T-helper 2 cell treated with Interferon-gamma antibody and Interleukin-4, amounts not matched to agents 100 ng/mL and 5 ng/mL, for 36 hours (primary cell): ENCODE data around the gene FAF1. TPM values are rescaled to one million over a fixed set of nuclear protein-coding genes. Genes with fewer than 3 reads are reported as not detected.

ENCODE experiments used
- intact Hi-C: fragments of 100-400 bp; cut with micrococcal nuclease; formaldehyde crosslinking; loops from one replicate; pipeline ENCODE4 v1.15.1; 2023
- total RNA-seq: library from RNA; stranded (reverse); gene quantifications from 2 replicates; pipeline ENCODE4 v1.2.3, GENCODE V29; 2022

The FAF1 gene
- total RNA-seq, 1 donor from 2014 or later: 77.9 TPM

DNA sequence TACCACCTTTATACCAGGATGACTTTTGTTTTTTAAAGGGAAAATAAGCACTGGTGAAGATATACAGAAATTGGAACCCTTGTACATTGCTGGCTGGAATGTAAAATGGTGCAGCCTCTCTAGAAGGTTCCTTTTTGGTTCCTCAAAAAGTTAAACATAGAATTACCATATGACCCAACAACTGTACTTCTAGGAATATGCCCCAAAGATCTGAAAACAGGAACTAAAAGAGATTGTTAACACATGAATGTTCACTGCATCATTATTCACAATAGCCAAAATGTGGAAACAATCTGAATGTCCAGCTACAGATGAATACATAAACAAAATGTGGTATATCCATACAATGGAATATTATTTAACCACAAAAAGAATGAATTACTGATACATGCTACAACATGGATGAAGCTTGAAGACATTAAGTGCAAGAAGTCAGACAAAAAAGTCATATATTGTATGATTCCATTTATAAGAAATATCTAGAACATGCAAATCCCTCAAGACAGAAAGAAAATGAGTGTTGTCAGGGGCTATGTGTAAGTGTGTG lies 452.0 kb downstream of the FAF1 start:
- intact Hi-C loops: no loop called here

DNA sequence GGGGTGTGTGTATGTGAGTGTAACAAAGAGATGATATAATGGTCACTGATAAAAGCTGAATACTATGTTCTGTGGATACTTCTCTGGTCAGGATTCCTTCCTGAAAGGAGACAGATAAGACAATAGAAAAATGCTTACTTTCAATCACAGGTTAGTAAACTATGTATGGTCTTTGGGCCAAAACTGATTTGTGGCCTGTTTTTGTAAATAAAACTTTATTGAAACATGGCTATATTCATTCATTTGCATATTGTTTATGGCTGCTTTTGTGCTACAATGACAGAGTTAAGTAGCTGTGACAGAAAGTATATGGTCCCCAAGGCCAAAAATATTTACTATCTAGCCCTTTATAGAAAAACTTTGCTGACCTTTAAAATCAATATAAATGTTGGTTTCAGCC lies 454.6 kb downstream of the FAF1 start:
- intact Hi-C loops: no loop called here

GRCh38 chr1:50503515-50503914 lies 456.6 kb downstream of the FAF1 start:
- intact Hi-C loops: no loop called here

DNA sequence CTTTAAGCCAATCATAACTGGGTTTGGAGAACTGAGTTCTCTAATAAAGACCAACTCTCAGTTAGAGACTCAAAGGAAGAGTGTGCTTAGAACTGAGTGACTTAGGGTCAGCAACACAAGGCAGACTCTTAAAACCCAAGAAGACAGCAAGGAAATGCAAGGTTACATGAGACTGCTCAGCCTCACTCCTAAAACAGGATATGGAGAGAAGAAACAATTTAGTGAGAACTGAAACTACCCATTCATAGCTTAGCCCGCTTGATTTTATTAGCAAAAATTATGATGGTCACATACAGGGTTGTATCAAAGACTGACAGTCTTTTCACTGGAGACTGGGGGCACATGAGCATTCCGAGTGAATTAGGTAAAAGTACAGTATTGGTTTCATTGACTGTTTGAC lies 457.9 kb downstream of the FAF1 start:
- intact Hi-C loops: no loop called here

GRCh38 chr1:50497007-50497406 lies 463.1 kb downstream of the FAF1 start:
- intact Hi-C loops: no loop called here

- intact Hi-C loops: no loop called here
Observed at GRCh38 chr1:50493710-50494109, 466.4 kb downstream of the FAF1 start.

DNA sequence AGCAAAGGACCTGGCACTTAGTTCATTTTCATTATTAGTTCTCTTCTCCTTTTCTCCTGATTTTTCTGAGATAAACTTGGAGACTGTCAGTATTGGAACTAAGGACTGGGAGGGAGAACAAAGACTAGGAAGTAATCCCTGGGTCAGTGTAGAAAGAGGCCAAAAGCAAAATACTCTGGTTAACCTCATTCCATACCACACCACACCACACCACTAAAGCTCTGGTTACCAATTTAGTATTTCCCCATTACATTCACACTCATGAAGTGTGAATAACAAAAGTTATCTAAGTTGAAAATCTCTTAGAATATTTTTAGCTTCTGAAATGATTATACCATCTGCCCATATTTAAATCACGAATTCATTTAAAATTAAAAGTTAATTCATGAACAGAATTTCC lies 467.9 kb downstream of the FAF1 start:
- intact Hi-C loops: no loop called here

DNA sequence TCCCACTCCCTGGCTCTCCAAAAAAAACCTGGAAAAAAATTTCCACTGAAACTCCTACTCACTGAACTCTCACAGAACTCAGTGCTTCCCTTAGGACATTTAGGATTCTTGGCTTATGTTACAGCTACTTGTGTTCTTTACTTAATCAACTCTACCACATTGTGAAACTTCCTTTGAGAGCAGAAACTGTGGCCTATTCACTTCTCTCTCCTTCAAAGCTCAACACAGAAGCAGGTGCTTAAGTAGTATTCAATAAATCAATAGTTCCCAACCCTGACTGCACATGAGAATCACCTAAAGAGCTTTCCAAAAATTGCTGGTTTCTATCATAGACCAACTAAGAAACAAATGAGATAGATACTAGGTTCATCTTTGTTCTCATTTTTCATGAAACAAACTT lies 468.9 kb downstream of the FAF1 start:
- intact Hi-C loops: no loop called here

GRCh38 chr1:50490640-50491039 lies 469.4 kb downstream of the FAF1 start:
- intact Hi-C loops: no loop called here

GRCh38 chr1:50488876-50489275 lies 471.2 kb downstream of the FAF1 start:
- intact Hi-C loops: no loop called here

- intact Hi-C loops: no loop called here
Observed at GRCh38 chr1:50488356-50488755, 471.7 kb downstream of the FAF1 start.

DNA sequence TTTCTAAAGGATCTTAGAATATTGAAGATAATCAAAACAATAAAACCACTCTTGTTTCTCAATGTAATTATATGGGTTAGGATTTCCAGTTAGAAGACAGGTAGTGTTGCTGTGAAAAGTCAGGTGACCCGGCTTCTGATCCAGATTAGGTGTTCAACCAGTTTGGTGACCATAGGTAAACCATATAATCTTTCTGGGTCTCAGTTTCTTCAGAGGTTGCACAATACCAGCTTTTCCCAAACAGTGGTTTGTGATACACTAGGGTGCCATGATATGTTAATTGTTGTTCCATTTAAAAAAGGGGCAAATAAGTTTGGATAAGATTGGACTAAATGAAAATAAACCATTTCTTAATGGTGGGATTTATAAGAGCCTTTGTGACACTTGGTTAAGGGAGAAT lies 472.3 kb downstream of the FAF1 start:
- intact Hi-C loops: no loop called here

GRCh38 chr1:50481142-50481736 lies 478.8 kb downstream of the FAF1 start:
- intact Hi-C loops: no loop called here

DNA sequence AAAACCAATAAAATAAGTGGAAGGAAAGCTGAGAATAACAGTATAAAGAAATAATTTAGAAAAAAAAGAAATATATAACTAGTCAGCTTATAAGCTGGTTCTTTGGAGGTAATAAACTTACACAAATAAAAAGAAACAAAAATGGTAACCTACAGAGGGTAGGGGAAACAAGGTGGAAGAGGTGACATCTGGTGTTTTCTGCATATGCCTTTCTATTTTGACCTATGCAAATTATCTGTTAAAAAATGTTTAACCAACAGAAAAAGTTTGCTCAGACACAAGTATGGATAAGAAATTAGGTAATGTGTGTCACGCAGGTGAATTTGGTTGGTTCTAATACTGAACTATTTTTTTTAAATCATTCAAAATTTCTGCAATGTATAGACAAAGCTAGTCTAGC lies 483.3 kb downstream of the FAF1 start:
- intact Hi-C loops: no loop called here

GRCh38 chr1:50474859-50475809 lies 484.9 kb downstream of the FAF1 start:
- intact Hi-C loops: no loop called here

GRCh38 chr1:50473513-50473912 lies 486.6 kb downstream of the FAF1 start:
- intact Hi-C loops: no loop called here

- intact Hi-C loops: no loop called here
Observed at GRCh38 chr1:50471967-50472366, 488.1 kb downstream of the FAF1 start.

DNA sequence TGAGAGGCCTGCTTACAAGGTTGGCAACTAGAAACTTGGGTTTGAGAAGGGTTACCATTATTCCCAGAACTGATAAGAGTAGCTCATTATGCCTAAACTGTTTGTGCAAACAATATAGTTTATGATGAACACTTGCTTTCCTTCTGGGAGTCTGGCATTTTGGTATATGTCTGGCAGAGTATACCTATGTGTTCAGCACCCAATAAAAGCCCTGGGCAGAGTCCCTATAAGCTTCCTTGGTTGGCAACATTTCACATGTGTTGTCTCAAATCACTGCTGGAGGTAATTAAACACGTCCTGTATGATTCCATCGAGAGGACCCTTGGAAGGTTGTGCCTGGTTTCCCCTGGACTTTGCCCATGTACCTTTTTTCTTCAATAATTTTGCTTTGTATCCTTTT lies 497.1 kb downstream of the FAF1 start:
- intact Hi-C loops: no loop called here

- intact Hi-C loops: no loop called here
Observed at GRCh38 chr1:50458507-50458906, 501.6 kb downstream of the FAF1 start.

- intact Hi-C loops: no loop called here
Observed at GRCh38 chr1:50454911-50455310, 505.2 kb downstream of the FAF1 start.

DNA sequence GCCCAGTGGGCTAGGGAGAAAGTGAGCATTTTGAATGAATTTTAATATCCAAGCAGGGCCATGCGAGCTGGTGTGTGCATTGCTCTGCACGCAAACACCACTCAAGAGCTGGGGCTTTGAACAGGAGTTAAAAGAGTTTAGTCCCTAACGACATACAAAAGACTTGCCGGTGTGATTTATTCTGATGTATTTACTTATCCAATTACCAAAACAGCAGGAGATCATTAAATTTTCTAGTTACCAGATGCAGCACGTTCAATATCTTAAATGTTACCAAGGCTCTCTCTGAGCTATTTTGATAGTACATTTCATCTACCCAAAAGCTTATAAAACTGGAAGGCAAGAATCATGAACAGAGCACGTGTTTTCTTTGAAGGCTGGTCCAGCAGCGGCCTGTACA lies 506.8 kb downstream of the FAF1 start:
- intact Hi-C loops: no loop called here

DNA sequence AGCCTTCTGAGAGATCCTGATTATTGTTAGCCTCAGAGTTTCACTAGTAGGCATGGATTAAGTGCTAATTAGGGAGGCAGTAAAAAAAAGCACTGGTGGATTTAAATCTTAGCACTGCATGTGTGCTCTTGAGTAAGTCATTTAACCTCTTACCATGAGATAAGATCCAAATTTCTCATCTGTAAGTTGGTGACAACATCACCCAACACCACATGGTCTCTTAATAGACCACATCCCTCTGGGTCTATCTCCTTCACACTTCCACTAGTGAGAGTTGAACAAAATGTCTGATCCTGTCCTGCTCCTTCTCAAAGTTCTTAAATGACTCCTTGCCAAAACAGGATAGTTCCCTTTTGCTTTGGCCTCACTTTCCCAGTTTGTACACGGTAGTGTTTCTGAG lies 507.4 kb downstream of the FAF1 start:
- intact Hi-C loops: no loop called here
